ENCODE results near the gene RGS18. TPM values are rescaled to one million over a fixed set of nuclear protein-coding genes. Genes with fewer than 3 reads are reported as not detected.

RGS18 gene
- total and polyA plus RNA-seq, 2 experiments from 2014 or later: not detected

DNA sequence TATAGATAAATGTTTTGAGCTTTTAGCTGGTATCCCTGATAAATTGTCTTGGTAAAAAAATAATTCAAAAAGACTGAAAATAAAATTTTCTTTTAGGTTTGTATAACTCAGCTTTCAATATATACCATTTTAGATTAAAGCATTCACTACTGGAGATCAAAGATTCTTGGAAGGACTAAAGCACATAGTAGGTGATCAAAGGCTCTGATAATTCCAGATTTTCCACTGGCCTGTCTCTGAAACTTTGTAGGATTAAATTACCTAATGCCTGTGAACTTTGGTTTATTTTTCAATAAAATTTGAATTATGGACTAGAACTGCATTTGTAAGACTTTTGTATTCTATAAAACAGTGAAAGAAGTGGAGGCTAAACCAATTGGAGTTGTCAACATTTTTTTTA is 1.2 kb upstream of the RGS18 start (continued):
- TF ChIP-seq, protein P1, sequence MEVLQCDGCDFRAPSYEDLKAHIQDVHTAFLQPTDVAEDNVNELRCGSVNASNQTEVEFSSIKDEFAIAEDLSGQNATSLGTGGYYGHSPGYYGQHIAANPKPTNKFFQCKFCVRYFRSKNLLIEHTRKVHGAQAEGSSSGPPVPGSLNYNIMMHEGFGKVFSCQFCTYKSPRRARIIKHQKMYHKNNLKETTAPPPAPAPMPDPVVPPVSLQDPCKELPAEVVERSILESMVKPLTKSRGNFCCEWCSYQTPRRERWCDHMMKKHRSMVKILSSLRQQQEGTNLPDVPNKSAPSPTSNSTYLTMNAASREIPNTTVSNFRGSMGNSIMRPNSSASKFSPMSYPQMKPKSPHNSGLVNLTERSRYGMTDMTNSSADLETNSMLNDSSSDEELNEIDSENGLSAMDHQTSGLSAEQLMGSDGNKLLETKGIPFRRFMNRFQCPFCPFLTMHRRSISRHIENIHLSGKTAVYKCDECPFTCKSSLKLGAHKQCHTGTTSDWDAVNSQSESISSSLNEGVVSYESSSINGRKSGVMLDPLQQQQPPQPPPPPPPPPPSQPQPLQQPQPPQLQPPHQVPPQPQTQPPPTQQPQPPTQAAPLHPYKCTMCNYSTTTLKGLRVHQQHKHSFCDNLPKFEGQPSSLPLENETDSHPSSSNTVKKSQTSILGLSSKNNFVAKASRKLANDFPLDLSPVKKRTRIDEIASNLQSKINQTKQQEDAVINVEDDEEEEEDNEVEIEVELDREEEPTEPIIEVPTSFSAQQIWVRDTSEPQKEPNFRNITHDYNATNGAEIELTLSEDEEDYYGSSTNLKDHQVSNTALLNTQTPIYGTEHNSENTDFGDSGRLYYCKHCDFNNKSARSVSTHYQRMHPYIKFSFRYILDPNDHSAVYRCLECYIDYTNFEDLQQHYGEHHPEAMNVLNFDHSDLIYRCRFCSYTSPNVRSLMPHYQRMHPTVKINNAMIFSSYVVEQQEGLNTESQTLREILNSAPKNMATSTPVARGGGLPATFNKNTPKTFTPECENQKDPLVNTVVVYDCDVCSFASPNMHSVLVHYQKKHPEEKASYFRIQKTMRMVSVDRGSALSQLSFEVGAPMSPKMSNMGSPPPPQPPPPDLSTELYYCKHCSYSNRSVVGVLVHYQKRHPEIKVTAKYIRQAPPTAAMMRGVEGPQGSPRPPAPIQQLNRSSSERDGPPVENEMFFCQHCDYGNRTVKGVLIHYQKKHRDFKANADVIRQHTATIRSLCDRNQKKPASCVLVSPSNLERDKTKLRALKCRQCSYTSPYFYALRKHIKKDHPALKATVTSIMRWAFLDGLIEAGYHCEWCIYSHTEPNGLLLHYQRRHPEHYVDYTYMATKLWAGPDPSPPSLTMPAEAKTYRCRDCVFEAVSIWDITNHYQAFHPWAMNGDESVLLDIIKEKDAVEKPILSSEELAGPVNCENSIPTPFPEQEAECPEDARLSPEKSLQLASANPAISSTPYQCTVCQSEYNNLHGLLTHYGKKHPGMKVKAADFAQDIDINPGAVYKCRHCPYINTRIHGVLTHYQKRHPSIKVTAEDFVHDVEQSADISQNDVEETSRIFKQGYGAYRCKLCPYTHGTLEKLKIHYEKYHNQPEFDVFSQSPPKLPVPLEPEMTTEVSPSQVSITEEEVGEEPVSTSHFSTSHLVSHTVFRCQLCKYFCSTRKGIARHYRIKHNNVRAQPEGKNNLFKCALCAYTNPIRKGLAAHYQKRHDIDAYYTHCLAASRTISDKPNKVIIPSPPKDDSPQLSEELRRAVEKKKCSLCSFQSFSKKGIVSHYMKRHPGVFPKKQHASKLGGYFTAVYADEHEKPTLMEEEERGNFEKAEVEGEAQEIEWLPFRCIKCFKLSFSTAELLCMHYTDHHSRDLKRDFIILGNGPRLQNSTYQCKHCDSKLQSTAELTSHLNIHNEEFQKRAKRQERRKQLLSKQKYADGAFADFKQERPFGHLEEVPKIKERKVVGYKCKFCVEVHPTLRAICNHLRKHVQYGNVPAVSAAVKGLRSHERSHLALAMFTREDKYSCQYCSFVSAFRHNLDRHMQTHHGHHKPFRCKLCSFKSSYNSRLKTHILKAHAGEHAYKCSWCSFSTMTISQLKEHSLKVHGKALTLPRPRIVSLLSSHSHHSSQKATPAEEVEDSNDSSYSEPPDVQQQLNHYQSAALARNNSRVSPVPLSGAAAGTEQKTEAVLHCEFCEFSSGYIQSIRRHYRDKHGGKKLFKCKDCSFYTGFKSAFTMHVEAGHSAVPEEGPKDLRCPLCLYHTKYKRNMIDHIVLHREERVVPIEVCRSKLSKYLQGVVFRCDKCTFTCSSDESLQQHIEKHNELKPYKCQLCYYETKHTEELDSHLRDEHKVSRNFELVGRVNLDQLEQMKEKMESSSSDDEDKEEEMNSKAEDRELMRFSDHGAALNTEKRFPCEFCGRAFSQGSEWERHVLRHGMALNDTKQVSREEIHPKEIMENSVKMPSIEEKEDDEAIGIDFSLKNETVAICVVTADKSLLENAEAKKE (CRISPR knock-in tag; IDR thresholded peaks at IDR 0.05): no peak
- TF ChIP-seq JUNB (IDR thresholded peaks at IDR 0.05; ENCODE audit: unreplicated experiment) (no peak), POLR2AphosphoS5 (IDR thresholded peaks at IDR 0.05; ENCODE audit: low read depth) (no peak)

DNA sequence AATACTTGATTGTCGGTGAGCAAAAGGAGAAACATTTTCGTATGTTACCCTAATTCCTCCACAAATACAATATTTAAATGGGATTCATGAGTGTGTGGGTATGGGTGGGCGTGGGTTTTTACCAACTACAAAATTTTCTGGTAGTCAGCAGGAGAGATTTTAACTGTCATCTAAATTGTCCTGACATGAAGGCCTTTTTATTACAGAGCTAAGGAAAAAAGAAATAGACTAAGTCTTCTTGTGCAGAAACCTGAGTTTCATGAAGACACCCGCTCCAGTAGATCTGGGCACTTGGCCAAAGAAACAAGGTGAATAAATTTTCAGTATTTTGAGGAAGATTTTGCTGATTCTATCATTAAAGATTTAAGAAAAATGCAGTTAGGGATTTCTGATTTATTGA is 752 bp downstream of the RGS18 start:
- Histone ChIP-seq H3K4me1 (ENCODE audit: insufficient read depth) (0 out of 2 replicates have a peak, but pooled peaks cover 3% of the 10 kb centered on the region), H3K27me3 (ENCODE audit: insufficient read depth) (no peaks in the 10 kb centered on the region), H3K79me2 (replicated peaks; ENCODE audit: insufficient read depth) (no peaks in the 10 kb centered on the region), H4K20me1 (replicated peaks; ENCODE audit: insufficient read depth) (no peaks in the 10 kb centered on the region), H3K4me3 (no peak overlapping the region), H3F3A (replicated peaks; ENCODE audit: low read depth) (no peaks in the 10 kb centered on the region), H3K27ac (ENCODE audit: low read depth) (no peak overlapping the region), H3K9me2 (ENCODE audit: insufficient read depth) (no peaks in the 10 kb centered on the region), H2AFZ (no peak overlapping the region), H3K36me3 (ENCODE audit: insufficient read depth) (no peaks in the 10 kb centered on the region), H3K4me2 (no peak overlapping the region)
- no peaks in the 10 kb centered on the region for H3K36me3 Mint-ChIP-seq (ENCODE audit: low read depth)
- H3K4me3 Mint-ChIP-seq: no peak overlapping the region
- H3K4me1 Mint-ChIP-seq: peaks cover 3% of the 10 kb centered on the region; the same call in 2 of the 3 replicates
- peaks cover 2% of the 10 kb centered on the region for H3K27me3 Mint-ChIP-seq (ENCODE audit: insufficient read depth, low read depth, poor library complexity)
- ATAC-seq (no peak), DNase-seq (ENCODE audit: low spot score) (no peak)
- H3K9me3 Mint-ChIP-seq: peaks cover under 1% of the 10 kb centered on the region; the same call in 2 of the 3 replicates
- H3K27ac Mint-ChIP-seq: no peak overlapping the region
- TF ChIP-seq, protein P2, sequence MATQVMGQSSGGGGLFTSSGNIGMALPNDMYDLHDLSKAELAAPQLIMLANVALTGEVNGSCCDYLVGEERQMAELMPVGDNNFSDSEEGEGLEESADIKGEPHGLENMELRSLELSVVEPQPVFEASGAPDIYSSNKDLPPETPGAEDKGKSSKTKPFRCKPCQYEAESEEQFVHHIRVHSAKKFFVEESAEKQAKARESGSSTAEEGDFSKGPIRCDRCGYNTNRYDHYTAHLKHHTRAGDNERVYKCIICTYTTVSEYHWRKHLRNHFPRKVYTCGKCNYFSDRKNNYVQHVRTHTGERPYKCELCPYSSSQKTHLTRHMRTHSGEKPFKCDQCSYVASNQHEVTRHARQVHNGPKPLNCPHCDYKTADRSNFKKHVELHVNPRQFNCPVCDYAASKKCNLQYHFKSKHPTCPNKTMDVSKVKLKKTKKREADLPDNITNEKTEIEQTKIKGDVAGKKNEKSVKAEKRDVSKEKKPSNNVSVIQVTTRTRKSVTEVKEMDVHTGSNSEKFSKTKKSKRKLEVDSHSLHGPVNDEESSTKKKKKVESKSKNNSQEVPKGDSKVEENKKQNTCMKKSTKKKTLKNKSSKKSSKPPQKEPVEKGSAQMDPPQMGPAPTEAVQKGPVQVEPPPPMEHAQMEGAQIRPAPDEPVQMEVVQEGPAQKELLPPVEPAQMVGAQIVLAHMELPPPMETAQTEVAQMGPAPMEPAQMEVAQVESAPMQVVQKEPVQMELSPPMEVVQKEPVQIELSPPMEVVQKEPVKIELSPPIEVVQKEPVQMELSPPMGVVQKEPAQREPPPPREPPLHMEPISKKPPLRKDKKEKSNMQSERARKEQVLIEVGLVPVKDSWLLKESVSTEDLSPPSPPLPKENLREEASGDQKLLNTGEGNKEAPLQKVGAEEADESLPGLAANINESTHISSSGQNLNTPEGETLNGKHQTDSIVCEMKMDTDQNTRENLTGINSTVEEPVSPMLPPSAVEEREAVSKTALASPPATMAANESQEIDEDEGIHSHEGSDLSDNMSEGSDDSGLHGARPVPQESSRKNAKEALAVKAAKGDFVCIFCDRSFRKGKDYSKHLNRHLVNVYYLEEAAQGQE (IDR thresholded peaks at IDR 0.05; ENCODE audit: unreplicated experiment): no peak
- TF ChIP-seq ZNF114 (CRISPR knock-in tag; IDR thresholded peaks at IDR 0.05) (no peak), NANOG (IDR thresholded peaks at IDR 0.05; ENCODE audit: borderline replicate concordance) (no peak), EZH2 (IDR thresholded peaks at IDR 0.05; ENCODE audit: low read depth, unreplicated experiment) (no peak)
- TF ChIP-seq, protein P3, sequence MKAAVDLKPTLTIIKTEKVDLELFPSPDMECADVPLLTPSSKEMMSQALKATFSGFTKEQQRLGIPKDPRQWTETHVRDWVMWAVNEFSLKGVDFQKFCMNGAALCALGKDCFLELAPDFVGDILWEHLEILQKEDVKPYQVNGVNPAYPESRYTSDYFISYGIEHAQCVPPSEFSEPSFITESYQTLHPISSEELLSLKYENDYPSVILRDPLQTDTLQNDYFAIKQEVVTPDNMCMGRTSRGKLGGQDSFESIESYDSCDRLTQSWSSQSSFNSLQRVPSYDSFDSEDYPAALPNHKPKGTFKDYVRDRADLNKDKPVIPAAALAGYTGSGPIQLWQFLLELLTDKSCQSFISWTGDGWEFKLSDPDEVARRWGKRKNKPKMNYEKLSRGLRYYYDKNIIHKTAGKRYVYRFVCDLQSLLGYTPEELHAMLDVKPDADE (IDR thresholded peaks at IDR 0.05): no peak
